Lower leg skin (tissue), 3 donors: ENCODE results near the gene CFAP221.

Source experiments
- POLR2A ChIP-seq, 2 donors: fragments of 450-650 bp; IDR thresholded peaks; one replicate each; pipeline ENCODE4 v1.6.1; 2016 to 2017; ENCODE audit warnings: antibody characterized with exemption in 2 of 2, mild to moderate bottlenecking in 1 of 2, moderate library complexity in 1 of 2
- TF ChIP-seq, protein P1 (sequence below), 3 donors: fragments of 450-650 bp; IDR thresholded peaks; one replicate each; pipeline ENCODE4 v1.5.1; 2016; ENCODE audit warnings: antibody characterized with exemption in 3 of 3, mild to moderate bottlenecking in 3 of 3, moderate library complexity in 2 of 3

DNA sequence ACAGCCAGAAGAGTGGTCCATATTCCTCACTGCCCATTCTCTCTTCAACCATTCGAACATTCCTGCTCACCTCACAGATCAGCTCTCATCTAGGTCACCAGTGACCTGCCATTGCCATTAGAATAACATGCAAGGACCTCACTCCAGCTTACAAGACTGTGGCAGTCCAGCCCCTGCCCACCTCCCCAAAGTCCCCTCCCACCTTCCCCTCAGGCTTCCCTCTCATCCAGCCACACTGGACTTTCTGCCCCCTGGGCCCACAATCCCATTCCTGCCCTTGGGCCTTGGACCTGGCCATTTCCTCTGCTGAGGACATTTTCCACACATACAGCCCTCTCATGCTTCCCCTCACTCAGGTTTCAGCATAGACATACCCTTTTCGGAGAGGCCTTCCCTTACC lies 129.5 kb downstream of the CFAP221 start:
- TF ChIP-seq, protein P1, sequence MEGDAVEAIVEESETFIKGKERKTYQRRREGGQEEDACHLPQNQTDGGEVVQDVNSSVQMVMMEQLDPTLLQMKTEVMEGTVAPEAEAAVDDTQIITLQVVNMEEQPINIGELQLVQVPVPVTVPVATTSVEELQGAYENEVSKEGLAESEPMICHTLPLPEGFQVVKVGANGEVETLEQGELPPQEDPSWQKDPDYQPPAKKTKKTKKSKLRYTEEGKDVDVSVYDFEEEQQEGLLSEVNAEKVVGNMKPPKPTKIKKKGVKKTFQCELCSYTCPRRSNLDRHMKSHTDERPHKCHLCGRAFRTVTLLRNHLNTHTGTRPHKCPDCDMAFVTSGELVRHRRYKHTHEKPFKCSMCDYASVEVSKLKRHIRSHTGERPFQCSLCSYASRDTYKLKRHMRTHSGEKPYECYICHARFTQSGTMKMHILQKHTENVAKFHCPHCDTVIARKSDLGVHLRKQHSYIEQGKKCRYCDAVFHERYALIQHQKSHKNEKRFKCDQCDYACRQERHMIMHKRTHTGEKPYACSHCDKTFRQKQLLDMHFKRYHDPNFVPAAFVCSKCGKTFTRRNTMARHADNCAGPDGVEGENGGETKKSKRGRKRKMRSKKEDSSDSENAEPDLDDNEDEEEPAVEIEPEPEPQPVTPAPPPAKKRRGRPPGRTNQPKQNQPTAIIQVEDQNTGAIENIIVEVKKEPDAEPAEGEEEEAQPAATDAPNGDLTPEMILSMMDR (IDR thresholded peaks at IDR 0.05): no peak
- no peak for TF ChIP-seq POLR2A (IDR thresholded peaks at IDR 0.05)
